HT-29 (cell line): Measurements from ENCODE around the gene KLKB1. TPM values are rescaled to one million over a fixed set of nuclear protein-coding genes. Genes with fewer than 3 reads are reported as not detected.
"Not testable (repeated sequence)": the region's sequence is repeated elsewhere in the genome, so short reads cannot be mapped to it uniquely, and the experiment has no call there.

ENCODE experiments used
- DNase-seq: peaks from one replicate; pipeline ENCODE4 v3.0.0-alpha.2; 2015; ENCODE audit warnings: low spot score
- total RNA-seq: library from RNA; depleted of rRNA; stranded (reverse); fragments of >200 nt; shearing (Covaris generic); gene quantifications from 2 replicates; pipeline ENCODE4 v1.2.3, GENCODE V29; 2014

KLKB1 gene
- total RNA-seq, 1 experiment from 2014 or later: not detected

- no peak for DNase-seq
Observed at GRCh38 chr4:186226521-186227189, 652 bp upstream of the KLKB1 start.

- no peak for DNase-seq
Observed at GRCh38 chr4:186227744-186228513, 622 bp downstream of the KLKB1 start.

GRCh38 chr4:186228514-186228894, 1.2 kb downstream of the KLKB1 start:
- DNase-seq: no peak

GRCh38 chr4:186234367-186234766, 7.1 kb downstream of the KLKB1 start:
- DNase-seq: no peak

- DNase-seq: no peak
Observed at GRCh38 chr4:186236126-186236525, 8.8 kb downstream of the KLKB1 start.

- no peak for DNase-seq
Observed at GRCh38 chr4:186240452-186240847, 13.1 kb downstream of the KLKB1 start.

- DNase-seq: no peak
Observed at GRCh38 chr4:186240848-186241491, 13.7 kb downstream of the KLKB1 start.

- DNase-seq: no peak
Observed at GRCh38 chr4:186241616-186242015, 14.3 kb downstream of the KLKB1 start.

GRCh38 chr4:186242031-186242430, 14.7 kb downstream of the KLKB1 start:
- not testable (repeated sequence) for DNase-seq

- no peak for DNase-seq
Observed at GRCh38 chr4:186243331-186243730, 16.0 kb downstream of the KLKB1 start.

- DNase-seq: no peak
Observed at GRCh38 chr4:186244835-186245234, 17.5 kb downstream of the KLKB1 start.

- DNase-seq: not testable (repeated sequence)
Observed at GRCh38 chr4:186247062-186247752, 19.9 kb downstream of the KLKB1 start.

- DNase-seq: no peak
Observed at GRCh38 chr4:186248643-186249042, 21.3 kb downstream of the KLKB1 start.

GRCh38 chr4:186249785-186250754, 22.8 kb downstream of the KLKB1 start:
- no peak for DNase-seq

- DNase-seq: no peak
Observed at GRCh38 chr4:186250760-186251159, 23.5 kb downstream of the KLKB1 start.

- no peak for DNase-seq
Observed at GRCh38 chr4:186255122-186255521, 27.8 kb downstream of the KLKB1 start.

GRCh38 chr4:186258216-186258811, 31.0 kb downstream of the KLKB1 start:
- DNase-seq: no peak

- no peak for DNase-seq
Observed at GRCh38 chr4:186260117-186260503, 32.8 kb downstream of the KLKB1 start.

- no peak for DNase-seq
Observed at GRCh38 chr4:186260504-186261448, 33.5 kb downstream of the KLKB1 start.
